IMR-90 (cell line): ENCODE measurements around the gene NOXO1. TPM values are rescaled to one million over a fixed set of nuclear protein-coding genes. Genes with fewer than 3 reads are reported as not detected.

Experiments used
- ATAC-seq: fragments of 200-7000 bp; cut with Tn5 transposase; 2 replicates; pipeline ENCODE4 v1.9.1; 2020; ENCODE audit warnings: low read depth, mild to moderate bottlenecking, moderate library complexity
- BruUV-seq: library from RNA; stranded (reverse); fragments of 400-500 nt; replicated peaks from 2 replicates; lab custom pipeline; 2021; lab: Mats Ljungman, UMichigan
- CTCF ChIA-PET: fragments of 300-600 bp; formaldehyde crosslinking; extraction: SDS; loops from one replicate; lab custom pipeline; 2021; ENCODE audit warnings: antibody characterized with exemption; lab: Yijun Ruan, JAX
- POLR2A ChIA-PET: fragments of 300-600 bp; sonication (Branson Sonifier 250); formaldehyde crosslinking; loops from one replicate; lab custom pipeline; 2022; ENCODE audit warnings: antibody characterized with exemption; ENCODE audit not compliant: unreplicated experiment; lab: Charles Lee
- DNase-seq: peaks from one replicate; pipeline ENCODE4 v3.0.0; 2013
- H2AFZ ChIP-seq: replicated peaks from 2 replicates; pipeline ENCODE3; 2013; ENCODE audit warnings: low read length, mild to moderate bottlenecking; ENCODE audit not compliant: poor library complexity
- H2AK5ac ChIP-seq: 2 replicates; pipeline ENCODE4 v1.6.1; 2013; ENCODE audit warnings: low read depth, low read length, inconsistent platforms
- H2AK9ac ChIP-seq: replicated peaks from 2 replicates; pipeline ENCODE3; 2013; ENCODE audit warnings: mild to moderate bottlenecking, low read depth, low read length, moderate library complexity; ENCODE audit not compliant: poor library complexity
- H2BK120ac ChIP-seq: 2 replicates; pipeline ENCODE4 v1.6.1; 2013; ENCODE audit warnings: low read depth, low read length, inconsistent platforms
- H2BK15ac ChIP-seq: 3 replicates; pipeline ENCODE4 v1.6.1; 2013; ENCODE audit warnings: low read depth, low read length, inconsistent platforms
- H2BK20ac ChIP-seq: 2 replicates; pipeline ENCODE4 v1.6.1; 2013; ENCODE audit warnings: low read depth, mild to moderate bottlenecking, inconsistent platforms, low read length, moderate library complexity
- H2BK5ac ChIP-seq: 2 replicates; pipeline ENCODE4 v1.6.1; 2013; ENCODE audit warnings: mild to moderate bottlenecking, low read depth, low read length, inconsistent platforms; ENCODE audit not compliant: poor library complexity, severe bottlenecking
- H3K14ac ChIP-seq: replicated peaks from 2 replicates; pipeline ENCODE4 v1.6.1; 2013; ENCODE audit warnings: low read depth, low read length, inconsistent platforms
- H3K18ac ChIP-seq: 2 replicates; pipeline ENCODE4 v1.6.1; 2013; ENCODE audit warnings: low read depth, low read length, control low read depth
- H3K23ac ChIP-seq: 2 replicates; pipeline ENCODE4 v1.6.1; 2013; ENCODE audit warnings: low read depth, low read length, inconsistent platforms
- H3K27ac ChIP-seq: 2 replicates; pipeline ENCODE4 v1.5.1; 2013; ENCODE audit warnings: mild to moderate bottlenecking, control low read depth, low read length; ENCODE audit not compliant: insufficient read depth
- H3K27me3 ChIP-seq: 2 replicates; pipeline ENCODE4 v1.6.1; 2013; ENCODE audit warnings: low read length; ENCODE audit not compliant: control insufficient read depth, insufficient read depth
- H3K36me3 ChIP-seq: 2 replicates; pipeline ENCODE4 v1.6.1; 2013; ENCODE audit warnings: low read length, mixed read lengths; ENCODE audit not compliant: control insufficient read depth, insufficient read depth
- H3K4ac ChIP-seq: 2 replicates; pipeline ENCODE4 v1.6.1; 2013; ENCODE audit warnings: low read depth, low read length, inconsistent platforms
- H3K4me1 ChIP-seq: 2 replicates; pipeline ENCODE4 v1.6.1; 2013; ENCODE audit warnings: low read length, mixed read lengths; ENCODE audit not compliant: control insufficient read depth, insufficient read depth
- H3K4me2 ChIP-seq: 2 replicates; pipeline ENCODE4 v1.6.1; 2013; ENCODE audit warnings: low read depth, mild to moderate bottlenecking, control low read depth, low read length, moderate library complexity
- H3K4me3 ChIP-seq: 2 replicates; pipeline ENCODE4 v1.5.1; 2013; ENCODE audit warnings: low read depth, mild to moderate bottlenecking, control low read depth, low read length, moderate library complexity; ENCODE audit not compliant: insufficient read depth
- H3K56ac ChIP-seq: 2 replicates; pipeline ENCODE4 v1.6.1; 2013; ENCODE audit warnings: low read length, inconsistent platforms; ENCODE audit not compliant: insufficient read depth; ENCODE audit errors: extremely low read depth
- H3K79me1 ChIP-seq, 2 experiments: 2 replicates each; pipeline ENCODE4 v1.6.1; 2013; ENCODE audit warnings: low read length in 2 of 2, inconsistent platforms in 1 of 2, low read depth in 1 of 2
- H3K9ac ChIP-seq: 2 replicates; pipeline ENCODE4 v1.6.1; 2013; ENCODE audit warnings: low read depth, low read length, control low read depth
- H3K9me1 ChIP-seq: 2 replicates; pipeline ENCODE4 v1.6.1; 2013; ENCODE audit warnings: low read length, inconsistent platforms; ENCODE audit not compliant: insufficient read depth
- H3K9me3 ChIP-seq: 2 replicates; pipeline ENCODE4 v1.6.1; 2013; ENCODE audit warnings: low read length; ENCODE audit not compliant: control insufficient read depth, insufficient read depth
- H4K20me1 ChIP-seq: 2 replicates; pipeline ENCODE4 v1.6.1; 2013; ENCODE audit warnings: low read length, inconsistent platforms; ENCODE audit not compliant: insufficient read depth
- H4K5ac ChIP-seq: 2 replicates; pipeline ENCODE4 v1.6.1; 2013; ENCODE audit warnings: mild to moderate bottlenecking, low read depth, low read length, control low read depth
- H4K8ac ChIP-seq, 2 experiments: 2 replicates each; pipeline ENCODE4 v1.6.1; 2013; ENCODE audit warnings: low read depth in 2 of 2, low read length in 2 of 2, control low read depth in 1 of 2, inconsistent platforms in 1 of 2
- H4K91ac ChIP-seq: 2 replicates; pipeline ENCODE4 v1.6.1; 2013; ENCODE audit warnings: low read depth, low read length, inconsistent platforms; ENCODE audit not compliant: insufficient read depth
- MAFK ChIP-seq: IDR thresholded peaks from 2 replicates; pipeline ENCODE4 v1.6.1; 2012; ENCODE audit warnings: low read depth, low read length, improper control_type of control experiment
- MAZ ChIP-seq: IDR thresholded peaks from 2 replicates; pipeline ENCODE4 v1.6.1; 2012; ENCODE audit warnings: low read depth, mild to moderate bottlenecking, low read length, improper control_type of control experiment, moderate library complexity, borderline replicate concordance
- MXI1 ChIP-seq: IDR thresholded peaks from 2 replicates; pipeline ENCODE4 v1.6.1; 2012; ENCODE audit warnings: low read depth, mild to moderate bottlenecking, low read length, moderate library complexity, borderline replicate concordance
- NFE2L2 ChIP-seq: fragments of 150-350 bp; IDR thresholded peaks from 2 replicates; pipeline ENCODE4 v1.6.1; 2016; ENCODE audit warnings: low read depth, mild to moderate bottlenecking, low read length
- RCOR1 ChIP-seq: IDR thresholded peaks from 2 replicates; pipeline ENCODE4 v1.6.1; 2012; ENCODE audit warnings: mild to moderate bottlenecking, low read length, improper control_type of control experiment; ENCODE audit not compliant: insufficient replicate concordance
- RFX5 ChIP-seq: IDR thresholded peaks from 2 replicates; pipeline ENCODE4 v1.8.0; 2012; ENCODE audit warnings: low read depth, mild to moderate bottlenecking, low read length, moderate library complexity
- whole genome bisulfite sequencing, 2 experiments: methylation state at CpG; one replicate each; pipeline versions ENCODE4 v1.1.5 to v1.1.7; 2013; ENCODE audit warnings: missing lambda C conversion rate in 2 of 2; ENCODE audit not compliant: insufficient read length in 1 of 2; ENCODE audit errors: extremely low coverage in 2 of 2; 5-methylcytosine and 5-hydroxymethylcytosine counted together
- dilution Hi-C: fragments of 300-500 bp; cut with HindIII; formaldehyde crosslinking; loops from one replicate; pipeline ENCODE4 v1.14.3; 2018; ENCODE audit warnings: low sequenced_read_pairs; ENCODE audit not compliant: unreplicated experiment
- in situ Hi-C: fragments of 300-500 bp; cut with MboI; formaldehyde crosslinking; loops from 3 replicates; pipeline ENCODE4 v1.14.3; 2019; ENCODE audit warnings: low sequenced_read_pairs, inconsistent platforms, mixed read lengths
- intact Hi-C: fragments of 100-400 bp; cut with micrococcal nuclease; formaldehyde crosslinking; loops from 2 replicates; pipeline ENCODE4 v1.10.0; 2022
- polyA plus RNA-seq, 3 experiments: library from polyadenylated mRNA; depleted of rRNA; stranded (reverse); fragments of >200 nt; gene quantifications; 2 replicates each; pipeline ENCODE4 v1.2.3, GENCODE V29; 2012; ENCODE audit warnings: low replicate concordance in 1 of 3
- total RNA-seq: library from RNA; depleted of rRNA; stranded (reverse); fragments of >200 nt; gene quantifications from 2 replicates; pipeline ENCODE4 v1.2.3, GENCODE V29; 2012
- TF ChIP-seq, protein P1 (sequence below): fragments of 150-350 bp; IDR thresholded peaks from 2 replicates; pipeline ENCODE4 v1.6.1; 2017; ENCODE audit warnings: mild to moderate bottlenecking, antibody characterized with exemption, low read length, low read depth

Gene NOXO1
- total and polyA plus RNA-seq, 2 of the 4 experiments (the other 2 are of a cell fraction): 0.56 TPM; not detected in 1

DNA sequence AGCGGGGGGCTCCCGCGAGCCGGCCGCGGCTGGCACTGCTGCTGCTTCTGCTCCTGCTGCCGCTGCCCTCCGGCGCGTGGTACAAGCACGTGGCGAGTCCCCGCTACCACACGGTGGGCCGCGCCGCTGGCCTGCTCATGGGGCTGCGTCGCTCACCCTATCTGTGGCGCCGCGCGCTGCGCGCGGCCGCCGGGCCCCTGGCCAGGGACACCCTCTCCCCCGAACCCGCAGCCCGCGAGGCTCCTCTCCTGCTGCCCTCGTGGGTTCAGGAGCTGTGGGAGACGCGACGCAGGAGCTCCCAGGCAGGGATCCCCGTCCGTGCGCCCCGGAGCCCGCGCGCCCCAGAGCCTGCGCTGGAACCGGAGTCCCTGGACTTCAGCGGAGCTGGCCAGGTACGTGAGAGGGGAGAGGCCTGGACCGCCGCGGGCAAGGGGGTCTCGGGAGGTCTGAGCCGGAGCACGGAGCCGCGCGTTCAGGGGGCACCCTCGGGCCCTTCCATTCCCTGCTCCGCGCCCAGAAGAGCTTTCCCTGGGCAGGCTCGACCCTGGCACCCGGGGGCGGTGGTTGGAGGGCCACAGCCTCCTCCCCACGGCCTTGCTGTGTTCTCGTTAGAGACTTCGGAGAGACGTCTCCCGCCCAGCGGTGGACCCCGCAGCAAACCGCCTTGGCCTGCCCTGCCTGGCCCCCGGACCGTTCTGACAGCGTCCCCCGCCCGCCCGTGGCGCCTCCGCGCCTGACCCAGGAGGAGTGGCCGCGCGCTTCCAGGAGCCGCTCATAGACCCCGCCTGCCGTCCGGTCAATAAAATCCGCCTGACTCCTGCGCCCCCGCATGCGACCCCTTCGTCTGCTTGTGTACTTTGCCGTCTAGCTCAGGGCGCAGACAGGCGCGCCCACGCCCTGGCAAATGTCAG, 38.9 kb upstream of the NOXO1 start (continued):
- TF ChIP-seq RFX5: no peak
- TF ChIP-seq MXI1: no peak
- TF ChIP-seq MAFK: no peak
- no peak for TF ChIP-seq MAZ

DNA sequence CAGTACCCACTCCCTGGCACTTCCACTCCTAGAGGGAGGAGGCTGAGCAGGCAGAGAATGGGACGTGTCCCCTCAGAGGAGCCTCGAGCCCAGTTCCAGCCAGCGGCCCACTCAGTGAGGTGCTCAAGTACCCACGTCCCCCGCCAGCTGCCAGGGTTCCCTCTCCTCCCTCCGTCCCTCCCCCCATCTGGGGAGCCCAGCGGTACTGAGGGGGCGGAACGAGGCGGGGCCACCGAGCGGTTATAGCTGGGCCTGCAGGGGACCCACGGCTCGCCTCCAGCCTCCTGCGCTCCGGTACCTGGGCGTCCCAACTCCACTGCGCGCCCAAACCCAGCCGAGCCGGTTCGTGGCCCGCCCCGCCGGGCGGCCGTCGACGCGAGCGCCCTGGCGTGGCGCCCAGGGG, 38.2 kb upstream of the NOXO1 start, which contains the start of gene NPW:
Gene NPW (plus strand): TSS at position 268 of the 403 bp plus-strand sequence.
- 9% methylated on average over 17 of the region's 33 CpGs; no CpG with 5 or more reads in 1 of the 2 experiments for WGBS, 2 experiments
- no peak within 1 kb of the TSS for H3K18ac ChIP-seq
- peaks cover 6% of the 10 kb centered on the region for H3K9me1 ChIP-seq
- no peak within 1 kb of the TSS for H3K56ac ChIP-seq
- H3K27ac ChIP-seq: no peak within 1 kb of the TSS
- in situ Hi-C loops (no loop called here), intact Hi-C loops (no loop called here), dilution Hi-C loops (no loop called here)
- ATAC-seq (no peak), DNase-seq (no peak)
- ChIA-PET POLR2A (no interaction called here), CTCF (interaction anchor here (1.1 kb wide), 1 partner anchor 121 kb away, joined by 3 read pairs; no protein-coding TSS in a partner anchor)
- H2BK15ac ChIP-seq: no peak within 1 kb of the TSS
- no peak within 1 kb of the TSS for H2AK5ac ChIP-seq
- no peak within 1 kb of the TSS for H3K4ac ChIP-seq
- no peaks in the 10 kb centered on the region; a peak in 1 of 4 replicates for H3K79me1 ChIP-seq
- TF ChIP-seq, protein P1, sequence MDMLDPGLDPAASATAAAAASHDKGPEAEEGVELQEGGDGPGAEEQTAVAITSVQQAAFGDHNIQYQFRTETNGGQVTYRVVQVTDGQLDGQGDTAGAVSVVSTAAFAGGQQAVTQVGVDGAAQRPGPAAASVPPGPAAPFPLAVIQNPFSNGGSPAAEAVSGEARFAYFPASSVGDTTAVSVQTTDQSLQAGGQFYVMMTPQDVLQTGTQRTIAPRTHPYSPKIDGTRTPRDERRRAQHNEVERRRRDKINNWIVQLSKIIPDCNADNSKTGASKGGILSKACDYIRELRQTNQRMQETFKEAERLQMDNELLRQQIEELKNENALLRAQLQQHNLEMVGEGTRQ: no peak
- TF ChIP-seq MAFK (no peak), RCOR1 (no peak), NFE2L2 (no peak)
- H3K14ac ChIP-seq: no peak within 1 kb of the TSS
- peaks cover 7% of the 10 kb centered on the region; the same call in 1 of the 2 replicates for H3K4me1 ChIP-seq
- no peak within 1 kb of the TSS; the same call in 1 of the 2 replicates for H3K4me2 ChIP-seq
- H3K9me3 ChIP-seq: no peaks in the 10 kb centered on the region
- H4K8ac ChIP-seq: no peak within 1 kb of the TSS
- BruUV-seq: no TSS peak
- no peak within 1 kb of the TSS for H2BK20ac ChIP-seq
- no peak within 1 kb of the TSS for H2BK120ac ChIP-seq
- no peak within 1 kb of the TSS for H4K91ac ChIP-seq
- no peak within 1 kb of the TSS for H2BK5ac ChIP-seq
- no peak within 1 kb of the TSS for H3K9ac ChIP-seq
- H2AK9ac ChIP-seq: peak within 1 kb of the TSS; percentile 78
- H4K20me1 ChIP-seq: no peaks in the 10 kb centered on the region
- peak within 1 kb of the TSS; percentile 67 for H2AFZ ChIP-seq
- no peaks in the 10 kb centered on the region for H3K36me3 ChIP-seq
- H3K4me3 ChIP-seq: no peak within 1 kb of the TSS
- no peak within 1 kb of the TSS for H4K5ac ChIP-seq
- H3K23ac ChIP-seq: no peak within 1 kb of the TSS
- peaks cover 18% of the 10 kb centered on the region; the same call in 1 of the 2 replicates for H3K27me3 ChIP-seq
